Liver (tissue), 9 donors: ENCODE measurements around the gene RIOX2. TPM values are rescaled to one million over a fixed set of nuclear protein-coding genes. Genes with fewer than 3 reads are reported as not detected.

Experiments used
- DNase-seq: peaks from one replicate; pipeline ENCODE4 v3.0.0-alpha.2; 2017; ENCODE audit warnings: low spot score
- H3K27ac ChIP-seq, 2 donors: one replicate each; pipeline ENCODE4 v1.7.0; 2013; ENCODE audit warnings: inconsistent platforms in 2 of 2, low read length in 2 of 2, control low read depth in 1 of 2, low read depth in 1 of 2, mild to moderate bottlenecking in 1 of 2
- H3K27me3 ChIP-seq, 4 donors: one replicate each; pipeline versions ENCODE4 v1.6.1 to v1.7.0; 2013; ENCODE audit warnings: low read length in 3 of 4, inconsistent platforms in 1 of 4, mild to moderate bottlenecking in 1 of 4, moderate library complexity in 1 of 4; ENCODE audit not compliant: control insufficient read depth in 4 of 4, insufficient read depth in 4 of 4
- H3K36me3 ChIP-seq, 4 donors: one replicate each; pipeline versions ENCODE4 v1.6.1 to v1.7.0; 2013; ENCODE audit warnings: low read length in 3 of 4, mild to moderate bottlenecking in 3 of 4, low read depth in 1 of 4, moderate library complexity in 1 of 4; ENCODE audit not compliant: control insufficient read depth in 4 of 4, insufficient read depth in 3 of 4
- H3K4me1 ChIP-seq, 4 donors: one replicate each; pipeline versions ENCODE4 v1.6.1 to v1.7.0; 2013; ENCODE audit warnings: low read length in 3 of 4, mild to moderate bottlenecking in 3 of 4, moderate library complexity in 1 of 4; ENCODE audit not compliant: control insufficient read depth in 4 of 4, insufficient read depth in 4 of 4
- H3K4me3 ChIP-seq, 3 donors: one replicate each; pipeline versions ENCODE4 v1.6.1 to v1.7.0; 2013; ENCODE audit warnings: low read length in 3 of 3, control low read depth in 1 of 3, low read depth in 1 of 3, mild to moderate bottlenecking in 1 of 3
- H3K9ac ChIP-seq, 2 donors: one replicate each; pipeline ENCODE4 v1.7.0; 2013; ENCODE audit warnings: low read length in 2 of 2, mild to moderate bottlenecking in 2 of 2, moderate library complexity in 2 of 2, control low read depth in 1 of 2, low read depth in 1 of 2
- H3K9me3 ChIP-seq, 4 donors: one replicate each; pipeline versions ENCODE4 v1.6.1 to v1.7.0; 2013; ENCODE audit warnings: low read length in 3 of 4; ENCODE audit not compliant: control insufficient read depth in 4 of 4
- ATF3 ChIP-seq: IDR thresholded peaks from 2 replicates; pipeline ENCODE4 v1.6.1; 2016; ENCODE audit warnings: antibody characterized with exemption
- EGR1 ChIP-seq, 2 donors: IDR thresholded peaks; 2 replicates each; pipeline ENCODE4 v1.6.1; 2016 to 2018; ENCODE audit warnings: antibody characterized with exemption in 2 of 2, low read depth in 2 of 2
- FOXA1 ChIP-seq: IDR thresholded peaks from 2 replicates; pipeline ENCODE4 v1.6.1; 2016; ENCODE audit warnings: antibody characterized with exemption
- FOXA2 ChIP-seq: IDR thresholded peaks from 2 replicates; pipeline ENCODE4 v1.6.1; 2016; ENCODE audit warnings: antibody characterized with exemption
- GABPA ChIP-seq, 2 donors: IDR thresholded peaks in 1 of 2; conservative IDR thresholded peaks in 1 of 2; 2 replicates each; pipeline ENCODE4 v1.6.1; 2016; ENCODE audit warnings: antibody characterized with exemption in 2 of 2, mild to moderate bottlenecking in 1 of 2, moderate library complexity in 1 of 2
- HNF4A ChIP-seq, 2 donors: conservative IDR thresholded peaks; 2 replicates each; pipeline ENCODE4 v1.6.1; 2016; ENCODE audit warnings: antibody characterized with exemption in 2 of 2, mild to moderate bottlenecking in 2 of 2
- NR2F2 ChIP-seq: IDR thresholded peaks from 2 replicates; pipeline ENCODE4 v1.6.1; 2016; ENCODE audit warnings: antibody characterized with exemption
- RAD21 ChIP-seq, 2 donors: IDR thresholded peaks; 2 replicates each; pipeline ENCODE4 v1.6.1; 2016; ENCODE audit warnings: antibody characterized with exemption in 2 of 2, mild to moderate bottlenecking in 2 of 2
- TAF1 ChIP-seq: conservative IDR thresholded peaks from 2 replicates; pipeline ENCODE4 v1.6.1; 2016; ENCODE audit warnings: antibody characterized with exemption, mild to moderate bottlenecking
- WGBS: extraction: QIAGEN DNeasy Blood & Tissue Kit; methylation state at CpG from one replicate; pipeline ENCODE4 v1.1.7; 2013; 5-methylcytosine and 5-hydroxymethylcytosine counted together
- polyA plus RNA-seq, 2 donors: library from polyadenylated mRNA; stranded (reverse) in 1 of 2; unstranded in 1 of 2; fragments of 200-250 nt in 1 of 2; fragments of >200 nt in 1 of 2; fragmentation: Nextera tagmentation in 1 of 2; extraction: Ambion mirVana in 1 of 2; gene quantifications; one replicate each; pipeline versions ENCODE4 v1.2.1 to v1.2.3, GENCODE V29; 2013 to 2015
- total RNA-seq, 2 donors: library from RNA; depleted of rRNA; stranded (reverse); fragments of >200 nt; gene quantifications; one replicate each; pipeline ENCODE4 v1.2.3, GENCODE V29; 2014
- TF ChIP-seq, protein P1 (sequence below): IDR thresholded peaks from 2 replicates; pipeline ENCODE4 v1.6.1; 2016; ENCODE audit warnings: antibody characterized with exemption, mild to moderate bottlenecking
- TF ChIP-seq, protein P2 (sequence below): IDR thresholded peaks from 2 replicates; pipeline ENCODE4 v1.6.1; 2016; ENCODE audit warnings: antibody characterized with exemption
- TF ChIP-seq, protein P3 (sequence below): fragments of 150-350 bp; IDR thresholded peaks from 2 replicates; pipeline ENCODE4 v1.5.1; 2017; ENCODE audit warnings: improper control_type of control experiment, low read depth, low read length; ENCODE audit not compliant: missing input control
- donor health status: healthy.
- donor health status: healthy.
- donor health status: healthy.
- donor health status: healthy.
- donor health status: healthy.

Gene RIOX2
- total and polyA plus RNA-seq, 4 donors: 8.2 to 19.9 (median 11.0) TPM

DNA sequence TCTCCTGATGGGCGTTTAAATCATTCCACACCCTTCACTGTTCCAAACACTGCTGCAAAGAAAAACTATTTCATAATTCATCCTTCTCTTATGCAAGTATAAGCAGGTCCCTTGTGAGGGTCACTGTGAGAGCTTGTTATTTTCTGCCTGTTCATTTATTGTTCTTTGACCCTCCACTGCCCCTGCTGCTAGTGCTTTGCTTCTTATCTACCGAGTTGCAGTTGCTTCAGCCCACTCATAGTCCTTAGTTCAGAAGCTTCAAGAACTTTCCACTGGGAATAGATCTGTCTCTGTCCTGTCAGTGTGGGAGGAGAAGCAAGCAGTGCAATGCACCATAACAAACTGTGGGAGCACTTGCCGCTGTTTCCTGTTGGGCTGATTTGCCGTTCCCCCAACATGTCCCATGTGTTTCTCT, 39.8 kb downstream of the RIOX2 start:
- peaks cover 0 to 5% (median 2%) of the 10 kb centered on the region in 4 donors for H3K36me3 ChIP-seq
- no peak overlapping the region for H3K9ac ChIP-seq
- no peak overlapping the region for H3K27ac ChIP-seq
- no peaks in the 10 kb centered on the region for H3K4me1 ChIP-seq
- WGBS: 84% methylated on average over 4 of the region's 4 CpGs
- no peak for DNase-seq
- TF ChIP-seq, protein P1, sequence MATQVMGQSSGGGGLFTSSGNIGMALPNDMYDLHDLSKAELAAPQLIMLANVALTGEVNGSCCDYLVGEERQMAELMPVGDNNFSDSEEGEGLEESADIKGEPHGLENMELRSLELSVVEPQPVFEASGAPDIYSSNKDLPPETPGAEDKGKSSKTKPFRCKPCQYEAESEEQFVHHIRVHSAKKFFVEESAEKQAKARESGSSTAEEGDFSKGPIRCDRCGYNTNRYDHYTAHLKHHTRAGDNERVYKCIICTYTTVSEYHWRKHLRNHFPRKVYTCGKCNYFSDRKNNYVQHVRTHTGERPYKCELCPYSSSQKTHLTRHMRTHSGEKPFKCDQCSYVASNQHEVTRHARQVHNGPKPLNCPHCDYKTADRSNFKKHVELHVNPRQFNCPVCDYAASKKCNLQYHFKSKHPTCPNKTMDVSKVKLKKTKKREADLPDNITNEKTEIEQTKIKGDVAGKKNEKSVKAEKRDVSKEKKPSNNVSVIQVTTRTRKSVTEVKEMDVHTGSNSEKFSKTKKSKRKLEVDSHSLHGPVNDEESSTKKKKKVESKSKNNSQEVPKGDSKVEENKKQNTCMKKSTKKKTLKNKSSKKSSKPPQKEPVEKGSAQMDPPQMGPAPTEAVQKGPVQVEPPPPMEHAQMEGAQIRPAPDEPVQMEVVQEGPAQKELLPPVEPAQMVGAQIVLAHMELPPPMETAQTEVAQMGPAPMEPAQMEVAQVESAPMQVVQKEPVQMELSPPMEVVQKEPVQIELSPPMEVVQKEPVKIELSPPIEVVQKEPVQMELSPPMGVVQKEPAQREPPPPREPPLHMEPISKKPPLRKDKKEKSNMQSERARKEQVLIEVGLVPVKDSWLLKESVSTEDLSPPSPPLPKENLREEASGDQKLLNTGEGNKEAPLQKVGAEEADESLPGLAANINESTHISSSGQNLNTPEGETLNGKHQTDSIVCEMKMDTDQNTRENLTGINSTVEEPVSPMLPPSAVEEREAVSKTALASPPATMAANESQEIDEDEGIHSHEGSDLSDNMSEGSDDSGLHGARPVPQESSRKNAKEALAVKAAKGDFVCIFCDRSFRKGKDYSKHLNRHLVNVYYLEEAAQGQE: no peak
- TF ChIP-seq EGR1 (IDR thresholded peaks at IDR 0.05; ENCODE audit: low read depth in 2 of 2) (no peak), GABPA (IDR thresholded peaks at IDR 0.05 in 1 of 2, conservative IDR thresholded peaks at IDR 0.05 in 1 of 2) (no peak), ATF3 (no peak), FOXA2 (no peak), TAF1 (no peak), NR2F2 (no peak), RAD21 (IDR thresholded peaks at IDR 0.05) (no peak)
- TF ChIP-seq, protein P2, sequence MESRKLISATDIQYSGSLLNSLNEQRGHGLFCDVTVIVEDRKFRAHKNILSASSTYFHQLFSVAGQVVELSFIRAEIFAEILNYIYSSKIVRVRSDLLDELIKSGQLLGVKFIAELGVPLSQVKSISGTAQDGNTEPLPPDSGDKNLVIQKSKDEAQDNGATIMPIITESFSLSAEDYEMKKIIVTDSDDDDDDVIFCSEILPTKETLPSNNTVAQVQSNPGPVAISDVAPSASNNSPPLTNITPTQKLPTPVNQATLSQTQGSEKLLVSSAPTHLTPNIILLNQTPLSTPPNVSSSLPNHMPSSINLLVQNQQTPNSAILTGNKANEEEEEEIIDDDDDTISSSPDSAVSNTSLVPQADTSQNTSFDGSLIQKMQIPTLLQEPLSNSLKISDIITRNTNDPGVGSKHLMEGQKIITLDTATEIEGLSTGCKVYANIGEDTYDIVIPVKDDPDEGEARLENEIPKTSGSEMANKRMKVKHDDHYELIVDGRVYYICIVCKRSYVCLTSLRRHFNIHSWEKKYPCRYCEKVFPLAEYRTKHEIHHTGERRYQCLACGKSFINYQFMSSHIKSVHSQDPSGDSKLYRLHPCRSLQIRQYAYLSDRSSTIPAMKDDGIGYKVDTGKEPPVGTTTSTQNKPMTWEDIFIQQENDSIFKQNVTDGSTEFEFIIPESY: no peak
- TF ChIP-seq, protein P3, sequence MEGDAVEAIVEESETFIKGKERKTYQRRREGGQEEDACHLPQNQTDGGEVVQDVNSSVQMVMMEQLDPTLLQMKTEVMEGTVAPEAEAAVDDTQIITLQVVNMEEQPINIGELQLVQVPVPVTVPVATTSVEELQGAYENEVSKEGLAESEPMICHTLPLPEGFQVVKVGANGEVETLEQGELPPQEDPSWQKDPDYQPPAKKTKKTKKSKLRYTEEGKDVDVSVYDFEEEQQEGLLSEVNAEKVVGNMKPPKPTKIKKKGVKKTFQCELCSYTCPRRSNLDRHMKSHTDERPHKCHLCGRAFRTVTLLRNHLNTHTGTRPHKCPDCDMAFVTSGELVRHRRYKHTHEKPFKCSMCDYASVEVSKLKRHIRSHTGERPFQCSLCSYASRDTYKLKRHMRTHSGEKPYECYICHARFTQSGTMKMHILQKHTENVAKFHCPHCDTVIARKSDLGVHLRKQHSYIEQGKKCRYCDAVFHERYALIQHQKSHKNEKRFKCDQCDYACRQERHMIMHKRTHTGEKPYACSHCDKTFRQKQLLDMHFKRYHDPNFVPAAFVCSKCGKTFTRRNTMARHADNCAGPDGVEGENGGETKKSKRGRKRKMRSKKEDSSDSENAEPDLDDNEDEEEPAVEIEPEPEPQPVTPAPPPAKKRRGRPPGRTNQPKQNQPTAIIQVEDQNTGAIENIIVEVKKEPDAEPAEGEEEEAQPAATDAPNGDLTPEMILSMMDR: no peak
- no peaks in the 10 kb centered on the region for H3K9me3 ChIP-seq
- no peak overlapping the region for H3K4me3 ChIP-seq
- no peaks in the 10 kb centered on the region for H3K27me3 ChIP-seq

- 62% methylated on average over 2 of the region's 2 CpGs for WGBS
- TF ChIP-seq, protein P2: no peak
- no peak for TF ChIP-seq HNF4A (conservative IDR thresholded peaks at IDR 0.05)
- no peak for TF ChIP-seq FOXA2
- no peak for TF ChIP-seq TAF1
- no peak for TF ChIP-seq NR2F2
- TF ChIP-seq FOXA1: no peak
- peaks cover 0 to 4% (median 1%) of the 10 kb centered on the region in 4 donors for H3K36me3 ChIP-seq
Observed at GRCh38 chr3:97931218-97931617, 41.0 kb downstream of the RIOX2 start.

More at GRCh38 chr3:97931218-97931617, 41.0 kb downstream of the RIOX2 start:
- Histone ChIP-seq H3K27me3 (no peaks in the 10 kb centered on the region), H3K4me3 (no peak overlapping the region), H3K27ac (no peak overlapping the region), H3K4me1 (no peaks in the 10 kb centered on the region), H3K9me3 (no peaks in the 10 kb centered on the region), H3K9ac (no peak overlapping the region)
- no peak for DNase-seq
